Ishikawa (cell line): ENCODE data around the gene KCNK2.

ENCODE experiments used
- CEBPB ChIP-seq: IDR thresholded peaks from 2 replicates; pipeline ENCODE4 v1.6.1; 2012
- CREB1 ChIP-seq: IDR thresholded peaks from 2 replicates; pipeline ENCODE4 v1.6.1; 2012; ENCODE audit warnings: low read depth
- EGR1 ChIP-seq: IDR thresholded peaks from 2 replicates; pipeline ENCODE4 v1.6.1; 2012
- EP300 ChIP-seq: IDR thresholded peaks from 2 replicates; pipeline ENCODE4 v1.6.1; 2012; ENCODE audit warnings: borderline replicate concordance
- FOXM1 ChIP-seq: IDR thresholded peaks from 2 replicates; pipeline ENCODE4 v1.6.1; 2012; ENCODE audit warnings: low read depth, borderline replicate concordance
- MAX ChIP-seq: IDR thresholded peaks from 2 replicates; pipeline ENCODE4 v1.6.1; 2012
- NFIC ChIP-seq: IDR thresholded peaks from 2 replicates; pipeline ENCODE4 v1.6.1; 2012
- RAD21 ChIP-seq: IDR thresholded peaks from 2 replicates; pipeline ENCODE4 v1.6.1; 2012; ENCODE audit warnings: low read depth
- REST ChIP-seq: IDR thresholded peaks from 2 replicates; pipeline ENCODE4 v1.6.1; 2012; ENCODE audit warnings: low read depth, mild to moderate bottlenecking
- TAF1 ChIP-seq: IDR thresholded peaks from 2 replicates; pipeline ENCODE4 v1.6.1; 2012; ENCODE audit warnings: low read depth, mild to moderate bottlenecking
- TCF12 ChIP-seq: IDR thresholded peaks from 2 replicates; pipeline ENCODE4 v1.6.1; 2012; ENCODE audit warnings: low read depth
- TEAD4 ChIP-seq: IDR thresholded peaks from 2 replicates; pipeline ENCODE4 v1.6.1; 2012
- USF1 ChIP-seq: IDR thresholded peaks from 2 replicates; pipeline ENCODE4 v1.6.1; 2012
- YY1 ChIP-seq: IDR thresholded peaks from 2 replicates; pipeline ENCODE4 v1.6.1; 2012; ENCODE audit warnings: low read depth
- ZBTB7A ChIP-seq: IDR thresholded peaks from 2 replicates; pipeline ENCODE4 v1.6.1; 2012; ENCODE audit warnings: low read depth

KCNK2 gene

GRCh38 chr1:215119056-215119455, 36.5 kb downstream of the KCNK2 start:
- TF ChIP-seq MAX, result no peak
- TF ChIP-seq TEAD4, result no peak
- no peak for TF ChIP-seq EGR1
- TF ChIP-seq TCF12, result no peak
- no peak for TF ChIP-seq CREB1
- TF ChIP-seq CEBPB, result no peak
- TF ChIP-seq NFIC, result no peak
- no peak for TF ChIP-seq TAF1
- no peak for TF ChIP-seq EP300
- no peak for TF ChIP-seq REST
- no peak for TF ChIP-seq RAD21
- TF ChIP-seq ZBTB7A, result no peak
- TF ChIP-seq USF1, result no peak
- TF ChIP-seq FOXM1, result no peak
- TF ChIP-seq YY1, result no peak

GRCh38 chr1:215119719-215120365, 37.3 kb downstream of the KCNK2 start:
- TF ChIP-seq FOXM1 (no peak), MAX (no peak), USF1 (no peak), YY1 (no peak), CEBPB (no peak), ZBTB7A (no peak), TEAD4 (no peak), TCF12 (no peak), NFIC (no peak), TAF1 (no peak), REST (no peak), RAD21 (no peak)

GRCh38 chr1:215128504-215128903, 46.0 kb downstream of the KCNK2 start:
- TF ChIP-seq YY1, result no peak
- no peak for TF ChIP-seq EP300
- TF ChIP-seq FOXM1, result no peak
- TF ChIP-seq CREB1, result no peak
- no peak for TF ChIP-seq TEAD4
- TF ChIP-seq REST, result no peak
- TF ChIP-seq CEBPB, result no peak
- TF ChIP-seq TCF12, result no peak
- no peak for TF ChIP-seq RAD21
- no peak for TF ChIP-seq USF1
- TF ChIP-seq MAX, result no peak
- no peak for TF ChIP-seq EGR1
- TF ChIP-seq NFIC, result no peak
- TF ChIP-seq ZBTB7A, result no peak

- TF ChIP-seq NFIC (no peak), TCF12 (no peak), CEBPB (no peak), MAX (no peak), ZBTB7A (no peak), FOXM1 (no peak), USF1 (no peak), TAF1 (no peak), TEAD4 (no peak), EGR1 (no peak), CREB1 (no peak), RAD21 (no peak), REST (no peak), EP300 (no peak), YY1 (no peak)
Measured at GRCh38 chr1:215131291-215131690, 48.8 kb downstream of the KCNK2 start.
